GM19372 (cell line): Measurements from ENCODE around the gene ASCL4.

Source experiments
- ATAC-seq: cut with Tn5 transposase; IDR thresholded peaks from one replicate; pipeline ENCODE4 v1.9.1; 2021; ENCODE audit warnings: mild to moderate bottlenecking, low read depth, moderate library complexity; ENCODE audit not compliant: unreplicated experiment

ASCL4 gene

DNA sequence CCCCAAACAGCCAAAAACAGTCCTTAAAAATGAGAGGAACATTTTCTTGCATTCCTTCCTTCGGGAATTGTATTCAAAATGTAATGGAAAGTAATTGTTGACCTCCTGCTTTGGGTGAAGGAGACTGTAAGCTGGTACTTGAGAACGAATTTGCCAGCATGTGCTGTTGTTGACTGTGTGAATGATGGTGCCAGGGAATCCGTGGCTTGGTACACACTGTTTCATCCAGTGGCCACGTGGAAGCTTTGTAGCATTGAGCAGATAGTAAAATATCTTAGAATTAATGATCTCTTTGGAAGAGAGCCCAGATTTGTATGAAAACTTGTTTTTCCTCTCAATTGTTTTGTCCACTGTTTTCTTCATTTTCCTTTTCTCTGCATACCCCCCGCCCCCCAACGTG, 1.7 kb downstream of the ASCL4 start:
- no peak for ATAC-seq

- no peak for ATAC-seq
Observed at GRCh38 chr12:107778383-107779025, 4.0 kb downstream of the ASCL4 start.

DNA sequence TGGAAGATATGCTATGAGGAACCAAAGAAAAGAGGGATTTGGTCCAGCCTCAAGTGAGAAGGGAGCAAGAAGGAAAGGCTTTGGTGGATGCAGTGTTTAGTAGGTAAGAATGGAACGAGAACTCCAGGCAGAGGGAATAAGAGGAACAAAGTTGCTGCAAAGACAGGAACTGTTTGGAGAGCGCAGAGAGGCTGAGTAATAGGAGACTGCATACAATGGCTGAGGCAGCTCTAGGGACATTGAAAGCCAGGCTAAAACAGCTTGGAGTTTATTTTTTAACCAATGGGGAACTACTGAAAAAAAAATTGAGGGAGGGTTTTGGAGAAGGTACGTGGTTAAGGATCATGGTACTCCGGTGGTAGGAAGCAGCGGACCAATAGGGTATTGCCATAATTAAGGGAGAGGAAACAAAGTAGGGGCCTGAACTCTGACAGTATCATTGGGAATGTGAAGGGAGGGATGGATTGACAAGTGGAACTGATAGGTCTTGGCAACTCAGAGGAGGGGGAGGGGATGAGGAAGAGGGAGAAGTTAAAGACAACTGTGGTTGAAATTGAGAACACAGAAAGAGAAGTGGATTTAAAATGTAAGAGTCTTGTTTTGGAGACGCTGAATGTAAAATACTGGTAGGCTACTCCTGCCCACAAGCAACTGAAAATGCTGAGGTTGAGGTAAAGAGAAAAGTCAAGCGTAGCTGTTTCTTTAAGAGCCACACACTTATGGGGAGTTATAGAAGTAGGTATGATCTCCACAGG, 4.8 kb downstream of the ASCL4 start:
- ATAC-seq, result peak; percentile 60

GRCh38 chr12:107780298-107780697, 5.8 kb downstream of the ASCL4 start:
- ATAC-seq, result no peak

GRCh38 chr12:107782067-107782466, 7.6 kb downstream of the ASCL4 start:
- ATAC-seq, result no peak

DNA sequence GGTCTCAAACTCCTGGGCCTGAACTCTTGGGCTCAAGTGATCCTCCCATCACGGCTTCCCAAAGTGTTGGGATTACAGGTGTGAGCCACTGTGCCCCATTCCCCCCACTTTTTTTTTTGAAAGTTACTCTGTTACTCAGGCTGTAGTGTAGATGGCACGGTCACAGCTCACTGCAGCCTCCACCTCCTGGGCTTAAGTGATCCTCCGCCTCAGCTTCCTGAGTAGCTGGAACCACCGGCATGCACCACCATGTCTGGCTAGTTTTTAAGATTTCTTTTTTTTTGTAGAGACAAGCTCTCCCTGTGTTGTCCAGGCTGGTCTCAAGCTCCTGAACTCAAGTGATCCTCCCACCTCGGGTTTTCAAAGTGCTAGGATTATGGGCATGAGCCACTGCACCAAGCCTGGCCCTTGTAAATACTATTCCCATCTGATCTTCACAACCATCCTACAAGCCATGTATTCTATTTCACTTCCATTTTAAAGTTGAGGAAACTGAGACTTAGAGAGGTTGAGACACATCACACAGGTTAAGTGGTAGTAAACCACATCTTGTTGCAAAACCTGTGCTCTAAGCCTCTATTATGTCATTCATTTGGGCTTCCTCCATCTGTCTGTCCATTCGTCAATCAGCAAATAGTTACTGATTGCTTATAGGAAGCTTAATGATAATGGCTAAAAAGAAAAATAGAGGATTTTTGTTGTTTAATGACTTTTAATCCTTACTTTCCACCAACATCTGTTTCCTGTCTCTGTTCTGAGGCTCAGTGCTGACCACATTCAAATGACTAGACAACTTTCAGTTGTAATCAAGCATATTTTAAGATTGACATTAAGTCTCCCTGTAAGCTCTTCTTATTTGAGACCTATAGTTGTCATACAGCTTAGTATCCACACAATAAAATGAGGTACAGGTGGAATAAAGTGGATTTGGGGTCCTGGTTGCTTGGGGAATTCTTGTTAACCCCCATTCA, 9.2 kb downstream of the ASCL4 start:
- peak; percentile 55 for ATAC-seq

DNA sequence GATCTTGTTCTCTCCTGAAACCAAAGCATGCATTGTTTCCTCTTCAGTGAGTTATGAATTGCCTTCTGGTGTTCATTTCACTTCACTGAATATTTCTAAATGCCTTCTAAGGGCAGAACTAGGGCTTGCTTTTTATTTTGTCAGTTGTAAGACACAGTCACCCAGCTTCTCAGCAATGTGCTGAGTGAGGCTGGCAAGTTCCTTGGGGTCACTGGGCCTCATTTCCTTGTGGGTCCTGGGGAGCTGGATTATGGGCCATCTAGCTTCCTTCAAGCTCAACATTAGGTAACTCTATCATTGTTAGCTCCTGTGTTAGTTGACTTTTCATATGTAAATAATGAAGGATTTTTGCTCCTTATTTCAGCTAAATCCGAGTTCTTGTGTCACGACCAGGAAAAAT, 13.8 kb downstream of the ASCL4 start:
- ATAC-seq, result no peak

DNA sequence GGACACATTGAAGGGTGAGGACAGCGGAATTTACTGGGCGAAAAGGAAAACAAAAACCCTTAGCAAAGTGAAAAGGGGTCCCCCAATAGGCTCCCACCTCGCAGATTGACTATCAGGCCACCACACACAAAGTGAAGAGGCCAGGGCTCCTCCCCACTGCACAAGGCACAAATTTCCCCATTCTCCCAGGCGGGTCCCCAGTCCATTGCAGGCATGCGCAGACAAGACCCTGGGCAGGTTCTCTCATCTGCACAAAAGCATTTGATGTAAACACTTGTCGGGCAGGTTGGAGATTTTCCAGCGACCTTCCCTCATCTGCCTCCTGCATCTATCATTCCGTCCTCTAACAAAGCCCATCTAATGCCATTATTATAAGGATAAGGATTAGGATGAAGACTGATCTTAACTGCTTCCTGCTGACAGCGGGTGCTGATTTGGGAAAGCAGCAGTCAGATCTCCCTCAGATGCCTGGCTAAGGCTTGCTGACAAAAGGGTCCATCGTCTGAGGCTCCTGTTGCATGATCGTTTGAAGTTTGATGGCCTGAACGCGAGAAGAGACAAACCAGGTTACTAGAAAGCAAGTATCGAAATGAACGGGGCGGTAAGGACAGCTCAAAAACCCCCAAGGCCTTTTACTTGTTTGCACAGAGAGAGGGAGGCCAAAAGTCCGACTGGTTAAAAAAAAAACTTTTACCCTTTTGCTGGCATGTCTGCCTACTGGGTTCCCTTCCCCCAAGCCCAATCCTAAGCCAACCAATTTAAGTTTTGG, 14.4 kb downstream of the ASCL4 start:
- ATAC-seq, result no peak

GRCh38 chr12:107791465-107792089, 17.1 kb downstream of the ASCL4 start:
- ATAC-seq, result no peak

- no peak for ATAC-seq
Observed at GRCh38 chr12:107794451-107794850, 19.9 kb downstream of the ASCL4 start.

- no peak for ATAC-seq
Observed at GRCh38 chr12:107798580-107798979, 24.1 kb downstream of the ASCL4 start.

DNA sequence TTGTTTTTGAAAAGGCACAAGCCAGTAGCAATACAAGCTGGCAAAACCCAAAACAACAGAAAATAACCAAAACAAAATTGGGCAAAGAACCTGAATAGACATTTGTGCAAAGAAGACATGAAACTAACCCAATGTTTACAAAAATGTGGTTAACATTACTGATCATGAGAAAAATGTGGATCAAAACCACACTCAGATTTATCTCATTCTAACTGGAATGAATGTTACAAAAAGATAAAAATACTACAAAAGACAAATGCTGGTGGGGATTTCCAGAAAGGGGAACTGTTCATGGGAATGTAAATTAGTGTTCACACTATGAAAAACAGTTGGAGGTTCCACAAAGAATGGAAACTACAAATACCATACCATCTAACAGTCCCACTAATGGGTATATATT, 26.6 kb downstream of the ASCL4 start:
- no peak for ATAC-seq

GRCh38 chr12:107803092-107803491, 28.6 kb downstream of the ASCL4 start:
- no peak for ATAC-seq

DNA sequence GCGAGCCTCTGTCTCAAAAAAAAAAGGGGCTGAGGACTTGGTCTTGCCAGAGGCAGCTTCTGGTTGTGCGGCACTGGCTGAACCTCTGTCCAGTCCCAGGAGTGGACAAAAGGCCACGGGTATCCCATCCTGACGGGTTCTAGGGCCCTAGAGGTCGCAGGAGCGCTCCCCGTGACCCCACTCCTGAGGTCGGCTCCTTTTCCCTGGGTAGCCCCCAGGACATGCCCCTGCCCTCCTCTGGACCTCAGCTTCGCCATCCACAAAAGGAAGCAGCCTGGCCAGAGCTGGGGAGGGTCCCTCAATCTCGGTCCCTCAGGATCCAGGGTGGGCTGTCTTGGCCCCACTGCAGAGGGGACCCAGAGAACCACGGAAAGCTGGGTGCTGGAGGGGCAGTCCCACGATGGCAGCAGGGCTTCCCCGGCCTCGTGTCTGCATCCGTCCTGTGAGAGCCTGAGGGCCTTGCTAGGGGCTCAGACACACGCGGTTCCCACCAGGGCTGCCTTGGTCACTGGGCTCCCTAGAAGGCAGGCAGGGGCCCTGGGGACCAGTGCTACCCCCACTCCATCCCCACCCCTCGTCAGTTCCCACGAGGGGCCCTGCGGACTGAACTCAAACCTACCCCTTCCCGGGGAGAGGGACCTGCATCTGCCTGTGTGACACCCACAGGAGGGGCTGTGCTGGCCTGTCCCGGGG, 31.1 kb downstream of the ASCL4 start:
- no peak for ATAC-seq

DNA sequence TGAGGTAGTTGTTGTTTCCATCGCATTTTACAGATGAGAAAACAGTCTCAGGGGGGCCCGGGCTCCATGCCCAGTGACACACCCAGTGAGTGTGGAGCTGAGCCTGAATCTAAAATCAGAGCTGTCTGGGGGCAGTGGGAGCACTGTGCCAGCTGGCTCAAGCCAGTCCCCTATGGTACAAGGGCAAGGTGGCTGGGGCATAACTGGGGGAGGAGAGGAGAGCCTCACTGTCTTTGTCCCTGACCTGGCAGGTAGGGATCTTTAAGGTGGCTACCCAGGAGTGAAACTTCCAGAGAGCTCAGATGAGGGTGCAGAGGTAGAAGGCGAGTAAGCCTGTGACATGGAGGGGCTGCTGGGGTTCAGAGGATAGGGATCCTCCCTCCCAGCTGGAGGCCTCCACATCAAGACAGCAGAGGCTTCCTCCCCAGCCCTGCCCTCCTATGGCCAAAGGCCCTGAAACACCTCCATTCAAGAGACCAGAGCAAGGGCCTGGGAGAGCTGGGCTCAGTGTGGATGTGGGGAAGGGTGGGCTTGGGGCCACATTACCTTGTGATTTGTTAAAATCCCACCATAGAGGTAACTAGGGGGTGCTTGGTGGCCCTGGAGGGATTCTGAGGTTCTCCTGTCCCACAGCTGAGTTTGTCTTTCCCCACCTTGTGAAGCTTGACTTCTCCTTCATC, 33.1 kb downstream of the ASCL4 start:
- ATAC-seq, result no peak

DNA sequence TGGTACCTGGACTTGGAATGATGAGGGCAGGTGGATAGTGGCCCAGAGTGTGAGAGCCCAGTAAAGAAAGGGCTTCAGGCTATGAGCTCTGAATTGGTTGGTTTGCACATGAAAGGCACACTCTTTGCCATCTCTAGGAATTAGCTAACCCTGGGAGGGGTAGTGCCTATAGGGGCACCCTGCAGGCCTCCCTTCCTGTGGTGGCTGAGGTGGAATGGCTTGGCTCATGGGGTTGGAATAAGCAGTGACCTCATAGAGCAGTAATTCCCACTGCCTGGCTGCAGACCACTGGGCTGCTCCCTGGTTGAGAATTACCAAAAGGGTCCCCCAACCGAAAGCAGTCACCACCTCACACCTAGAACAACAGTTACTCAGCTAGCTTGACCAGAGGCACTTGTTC, 42.7 kb downstream of the ASCL4 start:
- ATAC-seq, result no peak

- ATAC-seq, result no peak
Observed at GRCh38 chr12:107818984-107819383, 44.5 kb downstream of the ASCL4 start.

GRCh38 chr12:107822356-107822755, 47.9 kb downstream of the ASCL4 start:
- no peak for ATAC-seq
